GM12878 (cell line): ENCODE data around the gene RNF130. TPM values are rescaled to one million over a fixed set of nuclear protein-coding genes. Genes with fewer than 3 reads are reported as not detected.

ENCODE experiments used
- ATAC-seq: fragments of 200-7000 bp; cut with Tn5 transposase; 3 replicates; pipeline ENCODE4 v1.9.1; 2020; ENCODE audit warnings: mild to moderate bottlenecking, moderate library complexity
- BruUV-seq: library from RNA; stranded (reverse); fragments of 400-500 nt; replicated peaks from 2 replicates; lab custom pipeline; 2021; lab: Mats Ljungman, UMichigan
- CTCF ChIA-PET: fragments of 300-600 bp; sonication (Branson Sonifier 250); formaldehyde crosslinking; extraction: SDS; loops from one replicate; lab custom pipeline; 2021; ENCODE audit warnings: inconsistent platforms; lab: Yijun Ruan, JAX
- POLR2A ChIA-PET: fragments of 350-600 bp; formaldehyde crosslinking; extraction: SDS; loops from one replicate; lab custom pipeline; 2021; ENCODE audit warnings: inconsistent platforms; lab: Charles Lee
- RAD21 ChIA-PET: fragments of 300-600 bp; sonication (Branson Sonifier 250); formaldehyde crosslinking; loops from one replicate; lab custom pipeline; 2023; ENCODE audit warnings: antibody characterized with exemption; ENCODE audit not compliant: unreplicated experiment; lab: Charles Lee
- SMC1A ChIA-PET: fragments of 300-600 bp; sonication (Branson Sonifier 250); formaldehyde crosslinking; loops from one replicate; lab custom pipeline; 2023; ENCODE audit not compliant: unreplicated experiment, uncharacterized antibody; lab: Charles Lee
- DNase-seq: peaks from one replicate; pipeline ENCODE4 v3.0.0-alpha.2; 2011; ENCODE audit warnings: low read depth, low spot score
- FAIRE-seq: peaks from 3 replicates; lab custom pipeline; 2011; peaks lifted over from hg19 to GRCh38; lab: Jason Lieb, UNC
- H2AFZ ChIP-seq: 2 replicates; pipeline ENCODE4 v1.6.0; 2011; ENCODE audit warnings: low read depth, low read length, control low read depth; ENCODE audit not compliant: control insufficient read depth
- H3K27ac ChIP-seq: 2 replicates; pipeline ENCODE4 v1.5.1; 2011; ENCODE audit warnings: control low read depth; ENCODE audit not compliant: control insufficient read depth, insufficient read depth
- H3K27me3 ChIP-seq, 2 experiments: replicated peaks in 1 of 2; 2 replicates each; pipeline versions ENCODE4 v1.6.0 to v1.6.1; 2011; ENCODE audit warnings: low read length in 1 of 2; ENCODE audit not compliant: control insufficient read depth in 2 of 2, insufficient read depth in 2 of 2
- H3K36me3 ChIP-seq, 2 experiments: 2 replicates each; pipeline ENCODE4 v1.5.1; 2011; ENCODE audit warnings: low read length in 1 of 2; ENCODE audit not compliant: control insufficient read depth in 2 of 2, insufficient read depth in 2 of 2
- H3K4me1 ChIP-seq: 2 replicates; pipeline ENCODE4 v1.6.1; 2011; ENCODE audit warnings: mild to moderate bottlenecking, low read length, moderate library complexity, mixed read lengths; ENCODE audit not compliant: control insufficient read depth, insufficient read depth
- H3K4me2 ChIP-seq: 2 replicates; pipeline ENCODE4 v1.6.0; 2011; ENCODE audit warnings: control low read depth; ENCODE audit not compliant: control insufficient read depth, insufficient read depth
- H3K4me3 ChIP-seq: fragments of 200-600 bp; sonication (generic); 2 replicates; pipeline ENCODE4 v1.5.1; 2016
- H3K79me2 ChIP-seq: 2 replicates; pipeline ENCODE4 v1.6.0; 2011; ENCODE audit warnings: low read length; ENCODE audit not compliant: control insufficient read depth, insufficient read depth
- H3K9ac ChIP-seq: 2 replicates; pipeline ENCODE4 v1.8.0; 2011; ENCODE audit warnings: low read length, control low read depth, mixed read lengths; ENCODE audit not compliant: control insufficient read depth, insufficient read depth
- H3K9me3 ChIP-seq: replicated peaks from 3 replicates; pipeline ENCODE4 v1.5.1; 2011; ENCODE audit warnings: mild to moderate bottlenecking, low read length; ENCODE audit not compliant: control insufficient read depth, insufficient read depth
- H4K20me1 ChIP-seq: 2 replicates; pipeline ENCODE4 v1.6.0; 2011; ENCODE audit not compliant: control insufficient read depth, insufficient read depth
- ATF7 ChIP-seq: fragments of 450-650 bp; IDR thresholded peaks from 2 replicates; pipeline ENCODE4 v1.6.1; 2016; ENCODE audit warnings: low read depth, mild to moderate bottlenecking
- CBX3 ChIP-seq: fragments of 200-600 bp; sonication (generic); IDR thresholded peaks from 2 replicates; pipeline ENCODE4 v1.6.1; 2016; ENCODE audit warnings: low read depth, borderline replicate concordance
- CEBPB ChIP-seq, 2 experiments: fragments of 150-350 bp in 1 of 2; IDR thresholded peaks; 2 replicates each; pipeline ENCODE4 v1.6.1; 2012 to 2014; ENCODE audit warnings: low read depth in 2 of 2, low read length in 2 of 2, borderline replicate concordance in 1 of 2, inconsistent platforms in 1 of 2
- CHD1 ChIP-seq: IDR thresholded peaks from 2 replicates; pipeline ENCODE4 v1.6.1; 2012; ENCODE audit warnings: low read depth, low read length, improper control_type of control experiment
- CHD4 ChIP-seq: fragments of 200-600 bp; sonication (generic); IDR thresholded peaks from 2 replicates; pipeline ENCODE4 v1.6.1; 2016; ENCODE audit warnings: mild to moderate bottlenecking
- CTCF ChIP-seq, 3 experiments: IDR thresholded peaks in 2 of 3; conservative IDR thresholded peaks in 1 of 3; 2 replicates each; pipeline ENCODE4 v1.5.1; 2011; ENCODE audit warnings: low read depth in 3 of 3, low read length in 3 of 3, mild to moderate bottlenecking in 3 of 3, control low read depth in 2 of 3, moderate library complexity in 2 of 3, inconsistent platforms in 1 of 3, mixed read lengths in 1 of 3; ENCODE audit not compliant: control insufficient read depth in 2 of 3, insufficient read depth in 1 of 3; ENCODE audit errors: extremely low read depth in 1 of 3
- ELK1 ChIP-seq: IDR thresholded peaks from 2 replicates; pipeline ENCODE4 v1.6.1; 2012; ENCODE audit warnings: low read depth, low read length, improper control_type of control experiment
- IKZF2 ChIP-seq, 2 experiments: fragments of 450-650 bp; IDR thresholded peaks; 2 replicates each; pipeline ENCODE4 v1.6.1; 2017; ENCODE audit warnings: mild to moderate bottlenecking in 2 of 2, moderate library complexity in 2 of 2
- NFYA ChIP-seq: IDR thresholded peaks from 2 replicates; pipeline ENCODE4 v1.6.1; 2011; ENCODE audit warnings: low read depth, mild to moderate bottlenecking, low read length, improper control_type of control experiment, borderline replicate concordance
- NRF1 ChIP-seq: conservative IDR thresholded peaks from 2 replicates; pipeline ENCODE4 v1.6.1; 2011; ENCODE audit warnings: mild to moderate bottlenecking, low read depth, low read length, improper control_type of control experiment
- POU2F2 ChIP-seq: IDR thresholded peaks from 3 replicates; pipeline ENCODE4 v1.6.1; 2011; ENCODE audit warnings: low read depth, mild to moderate bottlenecking, low read length, borderline replicate concordance
- RELA ChIP-seq: fragments of 450-650 bp; IDR thresholded peaks from 2 replicates; pipeline ENCODE4 v1.8.0; 2014; ENCODE audit warnings: borderline replicate concordance; ENCODE audit not compliant: partially characterized antibody
- SMAD1 ChIP-seq: fragments of 450-650 bp; IDR thresholded peaks from 2 replicates; pipeline ENCODE4 v1.6.1; 2018; ENCODE audit warnings: mild to moderate bottlenecking, low read depth; ENCODE audit not compliant: partially characterized antibody
- SUPT20H ChIP-seq: IDR thresholded peaks from 2 replicates; pipeline ENCODE4 v1.6.1; 2011; ENCODE audit warnings: low read depth, mild to moderate bottlenecking, low read length, moderate library complexity, borderline replicate concordance; ENCODE audit not compliant: control insufficient read depth
- SUZ12 ChIP-seq: fragments of 200-600 bp; sonication (generic); IDR thresholded peaks from one replicate; pipeline ENCODE4 v1.6.1; 2018; ENCODE audit warnings: antibody characterized with exemption, mild to moderate bottlenecking; ENCODE audit not compliant: unreplicated experiment
- ZNF384 ChIP-seq: IDR thresholded peaks from 2 replicates; pipeline ENCODE4 v1.6.1; 2012; ENCODE audit warnings: low read depth, mild to moderate bottlenecking, low read length, improper control_type of control experiment, borderline replicate concordance
- ZZZ3 ChIP-seq: IDR thresholded peaks from 2 replicates; pipeline ENCODE4 v1.6.1; 2011; ENCODE audit warnings: low read depth; ENCODE audit not compliant: control insufficient read depth, insufficient read length
- WGBS: methylation state at CpG from one replicate; pipeline ENCODE4 v1.1.6; 2016; ENCODE audit warnings: low lambda C conversion rate; ENCODE audit not compliant: insufficient replicate concordance, insufficient coverage; ENCODE audit errors: missing lambda C conversion rate; 5-methylcytosine and 5-hydroxymethylcytosine counted together
- in situ Hi-C: fragments of 300-500 bp; cut with MboI; formaldehyde crosslinking; loops from 9 replicates; pipeline ENCODE4 v1.14.3; 2018; ENCODE audit warnings: mixed read lengths
- intact Hi-C: fragments of 100-400 bp; cut with micrococcal nuclease; formaldehyde crosslinking; loops from one replicate; pipeline ENCODE4 v1.14.2; 2022; ENCODE audit not compliant: unreplicated experiment
- polyA plus RNA-seq, 11 experiments: library from polyadenylated mRNA; depleted of rRNA in 4 of 11; unstranded in 6 of 11; stranded (reverse) in 5 of 11; fragments of >200 nt; fragmentation: Nextera tagmentation in 4 of 11; fragmentation: Illumina TruSeq in 1 of 11; extraction: Ambion mirVana in 4 of 11; extraction: Trizol in 1 of 11; gene quantifications; 1 replicate in 1 of 11; 2 replicates in 10 of 11; pipeline versions ENCODE4 v1.2.1 to v1.2.3, GENCODE V29; 2011 to 2016; ENCODE audit warnings: inconsistent platforms in 2 of 11, missing spikeins in 2 of 11, low read depth in 1 of 11
- total RNA-seq, 4 experiments: library from RNA; depleted of rRNA in 3 of 4; stranded (reverse); fragments of >200 nt in 3 of 4; fragmentation: Illumina TruSeq in 1 of 4; extraction: Trizol in 1 of 4; gene quantifications; 2 replicates each; pipeline versions ENCODE4 v1.2.1 to v1.2.3, GENCODE V29; 2013 to 2021

Gene RNF130
- total and polyA plus RNA-seq, 10 of the 15 experiments (the other 5 are each of a cell fraction or from before 2014, with no cell fraction given) = 0.04 to 0.36 (median 0.11) TPM; not detected in 1

- no peak for ATAC-seq
- RAD21 ChIA-PET = no interaction called here
- Histone ChIP-seq H3K4me1 (no peaks in the 10 kb centered on the region), H2AFZ (no peak overlapping the region), H3K79me2 (no peaks in the 10 kb centered on the region), H4K20me1 (no peaks in the 10 kb centered on the region), H3K36me3 (no peaks in the 10 kb centered on the region), H3K4me3 (no peak overlapping the region), H3K27ac (no peak overlapping the region), H3K9ac (no peak overlapping the region), H3K9me3 (no peaks in the 10 kb centered on the region; the same call in 2 of the 3 replicates), H3K4me2 (no peak overlapping the region), H3K27me3 (no peaks in the 10 kb centered on the region)
- POLR2A ChIA-PET = no interaction called here
- in situ Hi-C loops (no loop called here), intact Hi-C loops (no loop called here)
- SMC1A ChIA-PET = no interaction called here
- no TSS peak for BruUV-seq
- DNase-seq = no peak
- no peak for TF ChIP-seq CHD1
- TF ChIP-seq ATF7 = no peak
- TF ChIP-seq ZZZ3 = no peak
- TF ChIP-seq SUZ12 = no peak
- TF ChIP-seq ZNF384 = no peak
- TF ChIP-seq ELK1 = no peak
- no peak for TF ChIP-seq NFYA
- TF ChIP-seq RELA = no peak
- no peak for TF ChIP-seq IKZF2 (IDR thresholded peaks at IDR 0.05)
- no peak for TF ChIP-seq NRF1
- no peak for TF ChIP-seq CTCF (IDR thresholded peaks at IDR 0.05 in 2 of 3, conservative IDR thresholded peaks at IDR 0.05 in 1 of 3; ENCODE audit: control insufficient read depth in 2 of 3, extremely low read depth in 1 of 3, insufficient read depth in 1 of 3, low read depth in 3 of 3, low read length in 3 of 3)
- no peak for TF ChIP-seq SUPT20H
- TF ChIP-seq CHD4 = no peak
- TF ChIP-seq SMAD1 = no peak
- TF ChIP-seq CBX3 = no peak
- TF ChIP-seq CEBPB (IDR thresholded peaks at IDR 0.05; ENCODE audit: borderline replicate concordance in 1 of 2, low read depth in 2 of 2, low read length in 2 of 2) = no peak
- no peak for TF ChIP-seq POU2F2
- CTCF ChIA-PET = interaction anchor here (1.1 kb wide), 1 partner anchor 143 kb away, joined by 3 read pairs; no protein-coding TSS in a partner anchor
- 74% methylated on average over 12 of the region's 12 CpGs for WGBS
- no peak for FAIRE-seq
Observed at GRCh38 chr5:180021900-180022299, 49.7 kb downstream of the RNF130 start.
